T-helper 17 cell (primary cell): ENCODE data around the gene PLEKHM3. TPM values are rescaled to one million over a fixed set of nuclear protein-coding genes. Genes with fewer than 3 reads are reported as not detected.
"Not testable (repeated sequence)": the region's sequence is repeated elsewhere in the genome, so short reads cannot be mapped to it uniquely, and the experiment has no call there.

Experiments used
- ATAC-seq: fragments of 150-1000 bp; cut with Tn5 transposase; 2 replicates; pipeline ENCODE4 v1.10.0; 2021; ENCODE audit warnings: mild to moderate bottlenecking, moderate library complexity
- DNase-seq, 3 donors: peaks; one replicate each; pipeline versions ENCODE4 v3.0.0 to v3.0.0-alpha.2; 2020 to 2021
- H3K9me3 ChIP-seq: one replicate; pipeline ENCODE4 v1.7.0; 2013; ENCODE audit warnings: low read length, mild to moderate bottlenecking; ENCODE audit not compliant: control insufficient read depth, poor library complexity, severe bottlenecking
- H3K27ac Mint-ChIP-seq: one replicate; pipeline ENCODE4 v1.8.0; 2022; ENCODE audit warnings: mild to moderate bottlenecking, moderate library complexity, mixed read lengths
- H3K27me3 Mint-ChIP-seq: one replicate; pipeline ENCODE4 v1.8.0; 2022; ENCODE audit warnings: mixed read lengths
- H3K36me3 Mint-ChIP-seq: one replicate; pipeline ENCODE4 v1.8.0; 2022; ENCODE audit warnings: low read depth, mixed read lengths
- H3K4me1 Mint-ChIP-seq: one replicate; pipeline ENCODE4 v1.8.0; 2022; ENCODE audit warnings: mild to moderate bottlenecking, mixed read lengths
- H3K4me3 Mint-ChIP-seq: one replicate; pipeline ENCODE4 v1.8.0; 2022; ENCODE audit warnings: mild to moderate bottlenecking, moderate library complexity, mixed read lengths
- total RNA-seq, 4 donors: library from RNA in 2 of 4; stranded (reverse) in 2 of 4; gene quantifications; one replicate each; pipeline ENCODE4 v1.2.3 and lab custom pipeline; 2022 to 2026

The PLEKHM3 gene
- total RNA-seq, 2 donors from 2014 or later = 14.3 to 14.4 TPM

- no peak for ATAC-seq
- H3K4me3 Mint-ChIP-seq = no peak overlapping the region
- no peaks in the 10 kb centered on the region for H3K27me3 Mint-ChIP-seq
- peaks cover 15% of the 10 kb centered on the region for H3K36me3 Mint-ChIP-seq
- H3K9me3 ChIP-seq = no peaks in the 10 kb centered on the region
- no peak for DNase-seq
- H3K27ac Mint-ChIP-seq = no peak overlapping the region
- H3K4me1 Mint-ChIP-seq = no peaks in the 10 kb centered on the region
Observed at GRCh38 chr2:207911215-207911614, 114.1 kb downstream of the PLEKHM3 start.

- not testable (repeated sequence) for H3K27ac Mint-ChIP-seq, H3K4me3 Mint-ChIP-seq, ATAC-seq, H3K4me1 Mint-ChIP-seq, H3K27me3 Mint-ChIP-seq, H3K9me3 ChIP-seq, H3K36me3 Mint-ChIP-seq, DNase-seq
Observed at GRCh38 chr2:207906495-207906894, 118.8 kb downstream of the PLEKHM3 start.

GRCh38 chr2:207905546-207905945 lies 119.8 kb downstream of the PLEKHM3 start:
- Mint-ChIP-seq H3K4me1 (no peaks in the 10 kb centered on the region), H3K27me3 (no peaks in the 10 kb centered on the region), H3K4me3 (no peak overlapping the region), H3K36me3 (peaks cover 5% of the 10 kb centered on the region), H3K27ac (no peak overlapping the region)
- no peak for DNase-seq
- H3K9me3 ChIP-seq = no peaks in the 10 kb centered on the region
- no peak for ATAC-seq

- Mint-ChIP-seq H3K27me3 (no peaks in the 10 kb centered on the region), H3K36me3 (peaks cover 4% of the 10 kb centered on the region), H3K4me3 (no peak overlapping the region), H3K4me1 (peaks cover 2% of the 10 kb centered on the region), H3K27ac (no peak overlapping the region)
- DNase-seq (no peak), ATAC-seq (no peak)
- H3K9me3 ChIP-seq = no peaks in the 10 kb centered on the region
Observed at GRCh38 chr2:207903236-207903635, 122.1 kb downstream of the PLEKHM3 start.

GRCh38 chr2:207902821-207903220 lies 122.5 kb downstream of the PLEKHM3 start:
- Mint-ChIP-seq H3K36me3 (peaks cover 4% of the 10 kb centered on the region), H3K4me3 (no peak overlapping the region), H3K27me3 (no peaks in the 10 kb centered on the region), H3K4me1 (peaks cover 2% of the 10 kb centered on the region), H3K27ac (no peak overlapping the region)
- no peaks in the 10 kb centered on the region for H3K9me3 ChIP-seq
- ATAC-seq (no peak), DNase-seq (no peak)

- Mint-ChIP-seq H3K27ac (no peak overlapping the region), H3K4me3 (no peak overlapping the region), H3K36me3 (peaks cover 4% of the 10 kb centered on the region), H3K27me3 (no peaks in the 10 kb centered on the region), H3K4me1 (peaks cover 2% of the 10 kb centered on the region)
- no peak for ATAC-seq
- no peak for DNase-seq
- no peaks in the 10 kb centered on the region for H3K9me3 ChIP-seq
Observed at GRCh38 chr2:207901829-207902228, 123.5 kb downstream of the PLEKHM3 start.

- no peak overlapping the region for H3K27ac Mint-ChIP-seq
- no peak for DNase-seq
- H3K36me3 Mint-ChIP-seq = peaks cover 4% of the 10 kb centered on the region
- ATAC-seq = no peak
- no peaks in the 10 kb centered on the region for H3K27me3 Mint-ChIP-seq
- peaks cover 2% of the 10 kb centered on the region for H3K4me1 Mint-ChIP-seq
- H3K4me3 Mint-ChIP-seq = no peak overlapping the region
- H3K9me3 ChIP-seq = no peaks in the 10 kb centered on the region
Observed at GRCh38 chr2:207901401-207901800, 123.9 kb downstream of the PLEKHM3 start.

GRCh38 chr2:207898354-207898695 lies 127.0 kb downstream of the PLEKHM3 start:
- DNase-seq (no peak), ATAC-seq (no peak)
- Mint-ChIP-seq H3K27me3 (no peaks in the 10 kb centered on the region), H3K4me3 (no peak overlapping the region), H3K27ac (no peak overlapping the region), H3K36me3 (peaks cover 4% of the 10 kb centered on the region), H3K4me1 (peaks cover 2% of the 10 kb centered on the region)
- H3K9me3 ChIP-seq = no peaks in the 10 kb centered on the region

- no peak overlapping the region for H3K27ac Mint-ChIP-seq
- no peaks in the 10 kb centered on the region for H3K9me3 ChIP-seq
- DNase-seq = no peak
- no peaks in the 10 kb centered on the region for H3K27me3 Mint-ChIP-seq
- H3K36me3 Mint-ChIP-seq = peaks cover 2% of the 10 kb centered on the region
- no peak overlapping the region for H3K4me3 Mint-ChIP-seq
- no peak for ATAC-seq
- peaks cover 2% of the 10 kb centered on the region for H3K4me1 Mint-ChIP-seq
Observed at GRCh38 chr2:207897541-207898353, 127.6 kb downstream of the PLEKHM3 start.

GRCh38 chr2:207896525-207897285 lies 128.6 kb downstream of the PLEKHM3 start:
- DNase-seq (no peak), ATAC-seq (no peak)
- peaks cover 4% of the 10 kb centered on the region for H3K4me1 Mint-ChIP-seq
- H3K36me3 Mint-ChIP-seq = peaks cover 2% of the 10 kb centered on the region
- no peaks in the 10 kb centered on the region for H3K9me3 ChIP-seq
- no peak overlapping the region for H3K27ac Mint-ChIP-seq
- no peaks in the 10 kb centered on the region for H3K27me3 Mint-ChIP-seq
- H3K4me3 Mint-ChIP-seq = no peak overlapping the region

GRCh38 chr2:207895274-207895860 lies 130.0 kb downstream of the PLEKHM3 start:
- Mint-ChIP-seq H3K27me3 (no peaks in the 10 kb centered on the region), H3K27ac (no peak overlapping the region), H3K4me3 (no peak overlapping the region), H3K36me3 (no peaks in the 10 kb centered on the region), H3K4me1 (peaks cover 4% of the 10 kb centered on the region)
- H3K9me3 ChIP-seq = no peaks in the 10 kb centered on the region
- DNase-seq = no peak
- ATAC-seq = no peak

- Mint-ChIP-seq H3K4me3 (no peak overlapping the region), H3K27ac (no peak overlapping the region), H3K36me3 (no peaks in the 10 kb centered on the region), H3K27me3 (no peaks in the 10 kb centered on the region), H3K4me1 (peaks cover 7% of the 10 kb centered on the region)
- no peak for DNase-seq
- no peaks in the 10 kb centered on the region for H3K9me3 ChIP-seq
- no peak for ATAC-seq
Observed at GRCh38 chr2:207892716-207893402, 132.5 kb downstream of the PLEKHM3 start.
